ENCODE data around the gene ALK. TPM values are rescaled to one million over a fixed set of nuclear protein-coding genes. Genes with fewer than 3 reads are reported as not detected.
A peak's percentile ranks its signal among the peaks of the same experiment; 100 is the strongest.

Gene ALK
- total and polyA plus RNA-seq, 2 experiments from 2014 or later, result 0.35 TPM; not detected in 1

GRCh38 chr2:29578084-29578598 is 343.2 kb downstream of the ALK start:
- Histone ChIP-seq H3K4me3 (no peak overlapping the region), H3K9me2 (ENCODE audit: insufficient read depth) (peaks cover 6% of the 10 kb centered on the region; the same call in 1 of the 2 replicates), H3K27ac (ENCODE audit: low read depth) (no peak overlapping the region), H3K79me2 (replicated peaks; ENCODE audit: insufficient read depth) (no peaks in the 10 kb centered on the region), H4K20me1 (replicated peaks; ENCODE audit: insufficient read depth) (no peaks in the 10 kb centered on the region), H3K4me1 (ENCODE audit: insufficient read depth) (peaks cover 5% of the 10 kb centered on the region; the same call in 1 of the 2 replicates), H3K27me3 (ENCODE audit: insufficient read depth) (no peaks in the 10 kb centered on the region), H2AFZ (no peak overlapping the region), H3F3A (replicated peaks; ENCODE audit: low read depth) (no peaks in the 10 kb centered on the region), H3K36me3 (ENCODE audit: insufficient read depth) (no peaks in the 10 kb centered on the region), H3K4me2 (no peak overlapping the region)
- no peak for TF ChIP-seq ZNF462 (CRISPR knock-in tag; IDR thresholded peaks at IDR 0.05)
- H3K27me3 Mint-ChIP-seq (ENCODE audit: insufficient read depth, low read depth, poor library complexity), result peaks cover 1% of the 10 kb centered on the region
- ATAC-seq (peak; percentile 81), DNase-seq (ENCODE audit: low spot score) (peak; percentile 3)
- H3K4me1 Mint-ChIP-seq, result peaks cover 12% of the 10 kb centered on the region; the same call in 2 of the 3 replicates
- no peak overlapping the region for H3K27ac Mint-ChIP-seq
- H3K36me3 Mint-ChIP-seq (ENCODE audit: low read depth), result no peaks in the 10 kb centered on the region
- H3K9me3 Mint-ChIP-seq, result no peaks in the 10 kb centered on the region
- H3K4me3 Mint-ChIP-seq, result no peak overlapping the region

- no peaks in the 10 kb centered on the region for H3K36me3 ChIP-seq (ENCODE audit: insufficient read depth)
- H3K4me2 ChIP-seq, result no peak overlapping the region
- H3K36me3 Mint-ChIP-seq (ENCODE audit: low read depth), result no peaks in the 10 kb centered on the region
- H3K27ac ChIP-seq (ENCODE audit: low read depth), result no peak overlapping the region
- peaks cover 12% of the 10 kb centered on the region; the same call in 2 of the 3 replicates for H3K4me1 Mint-ChIP-seq
- H3K27me3 ChIP-seq (ENCODE audit: insufficient read depth), result no peaks in the 10 kb centered on the region
- no peak overlapping the region for H3K4me3 ChIP-seq
- no peaks in the 10 kb centered on the region for H3K79me2 ChIP-seq (replicated peaks; ENCODE audit: insufficient read depth)
- DNase-seq (ENCODE audit: low spot score), result no peak
- H3K27ac Mint-ChIP-seq, result no peak overlapping the region
- no peak for ATAC-seq
- peaks cover 1% of the 10 kb centered on the region for H3K27me3 Mint-ChIP-seq (ENCODE audit: insufficient read depth, low read depth, poor library complexity)
- H2AFZ ChIP-seq, result no peak overlapping the region
- peaks cover 6% of the 10 kb centered on the region; the same call in 1 of the 2 replicates for H3K9me2 ChIP-seq (ENCODE audit: insufficient read depth)
- peaks cover 5% of the 10 kb centered on the region; the same call in 1 of the 2 replicates for H3K4me1 ChIP-seq (ENCODE audit: insufficient read depth)
- no peaks in the 10 kb centered on the region for H3F3A ChIP-seq (replicated peaks; ENCODE audit: low read depth)
- H4K20me1 ChIP-seq (replicated peaks; ENCODE audit: insufficient read depth), result no peaks in the 10 kb centered on the region
- no peak overlapping the region for H3K4me3 Mint-ChIP-seq
- no peaks in the 10 kb centered on the region for H3K9me3 Mint-ChIP-seq
- TF ChIP-seq CTCF (conservative IDR thresholded peaks at IDR 0.05; ENCODE audit: low read depth in 2 of 2), result no peak
- TF ChIP-seq JUNB (IDR thresholded peaks at IDR 0.05; ENCODE audit: unreplicated experiment), result no peak
- TF ChIP-seq ETS1 (IDR thresholded peaks at IDR 0.05), result no peak
- no peak for TF ChIP-seq POLR2AphosphoS5 (IDR thresholded peaks at IDR 0.05; ENCODE audit: low read depth)
- no peak for TF ChIP-seq ZNF114 (CRISPR knock-in tag; IDR thresholded peaks at IDR 0.05)
These were observed 345.2 kb downstream of the ALK start for GRCh38 chr2:29576231-29576630.
